DOHH2 (cell line): Measurements from ENCODE around the gene DGKD.
"Not testable (repeated sequence)": the region's sequence is repeated elsewhere in the genome, so short reads cannot be mapped to it uniquely, and the experiment has no call there.

Source experiments
- H3F3A ChIP-seq: fragments of 200-600 bp; sonication (generic), shearing (Covaris generic); 2 replicates; pipeline ENCODE4 v1.6.0; 2016; ENCODE audit warnings: antibody characterized with exemption, mild to moderate bottlenecking; ENCODE audit not compliant: control insufficient read depth, insufficient read depth
- H3K27ac ChIP-seq: fragments of 200-600 bp; sonication (generic); 2 replicates; pipeline ENCODE4 v1.5.1; 2014; ENCODE audit warnings: low read depth, mild to moderate bottlenecking, low read length, moderate library complexity
- H3K27me3 ChIP-seq: fragments of 200-600 bp; sonication (generic); 2 replicates; pipeline ENCODE4 v1.6.1; 2014; ENCODE audit warnings: mild to moderate bottlenecking, low read length, mixed read lengths; ENCODE audit not compliant: control insufficient read depth
- H3K36me3 ChIP-seq: fragments of 200-600 bp; sonication (generic); 2 replicates; pipeline ENCODE4 v1.6.1; 2014; ENCODE audit warnings: mild to moderate bottlenecking, low read length, moderate library complexity, mixed read lengths; ENCODE audit not compliant: control insufficient read depth
- H3K4me1 ChIP-seq: fragments of 200-600 bp; sonication (generic); 2 replicates; pipeline ENCODE4 v1.6.1; 2014; ENCODE audit warnings: mild to moderate bottlenecking, low read length, mixed read lengths; ENCODE audit not compliant: control insufficient read depth
- H3K4me2 ChIP-seq: fragments of 200-600 bp; sonication (generic); 2 replicates; pipeline ENCODE4 v1.6.0; 2014; ENCODE audit warnings: mild to moderate bottlenecking, low read length, moderate library complexity
- H3K4me3 ChIP-seq: fragments of 200-600 bp; sonication (generic); 2 replicates; pipeline ENCODE4 v1.5.1; 2014; ENCODE audit warnings: mild to moderate bottlenecking, low read length, mixed read lengths
- H3K79me2 ChIP-seq: fragments of 200-600 bp; sonication (generic); 2 replicates; pipeline ENCODE4 v1.6.1; 2014; ENCODE audit warnings: mild to moderate bottlenecking, low read length, mixed read lengths; ENCODE audit not compliant: control insufficient read depth
- H3K9me2 ChIP-seq: fragments of 200-600 bp; sonication (generic); replicated peaks from 2 replicates; pipeline ENCODE4 v1.6.1; 2014; ENCODE audit warnings: mild to moderate bottlenecking, low read length, mixed read lengths; ENCODE audit not compliant: control insufficient read depth
- H3K9me3 ChIP-seq: fragments of 200-600 bp; sonication (generic); 2 replicates; pipeline ENCODE4 v1.6.1; 2014; ENCODE audit warnings: antibody characterized with exemption, low read length, mixed read lengths; ENCODE audit not compliant: control insufficient read depth, insufficient read depth
- H4K20me1 ChIP-seq: fragments of 200-600 bp; sonication (generic); 2 replicates; pipeline ENCODE4 v1.6.0; 2014; ENCODE audit warnings: low read depth, mild to moderate bottlenecking, antibody characterized with exemption, low read length, moderate library complexity; ENCODE audit not compliant: control insufficient read depth, insufficient read depth
- CTCF ChIP-seq: fragments of 200-600 bp; sonication (generic); IDR thresholded peaks from one replicate; pipeline ENCODE4 v1.5.1; 2014; ENCODE audit warnings: antibody characterized with exemption, mild to moderate bottlenecking, low read depth, low read length; ENCODE audit not compliant: poor library complexity, severe bottlenecking
- EZH2phosphoT487 ChIP-seq: fragments of 200-600 bp; sonication (generic); IDR thresholded peaks from 2 replicates; pipeline ENCODE4 v1.6.1; 2017; ENCODE audit warnings: borderline replicate concordance, mild to moderate bottlenecking, antibody characterized with exemption, low read length, moderate library complexity, mixed read lengths

DGKD gene

GRCh38 chr2:233371641-233372040 is 17.3 kb downstream of the DGKD start:
- Histone ChIP-seq H3K36me3 (peaks cover 28% of the 10 kb centered on the region), H3K4me1 (peaks cover 88% of the 10 kb centered on the region), H3K9me3 (no peaks in the 10 kb centered on the region)

DNA sequence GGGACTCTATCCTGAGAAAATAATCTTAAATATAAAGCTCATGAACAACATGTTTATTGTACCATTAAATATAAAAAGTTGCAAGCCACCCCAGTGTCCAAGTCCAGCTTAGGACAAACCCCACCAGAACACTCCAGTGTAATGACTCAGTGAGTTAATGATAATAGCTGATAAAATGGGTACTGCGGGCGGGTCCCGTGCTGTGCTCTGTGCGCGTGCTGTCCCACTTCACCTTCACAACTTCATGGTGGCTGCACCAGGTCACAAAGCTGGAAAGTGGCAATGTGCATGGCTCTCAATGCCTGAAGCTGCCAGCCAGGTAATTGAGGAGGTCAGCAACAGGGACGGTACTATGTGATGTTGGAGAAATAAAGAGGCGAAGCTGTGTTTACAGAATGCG is 18.6 kb downstream of the DGKD start:
- peaks cover 3% of the 10 kb centered on the region; the same call in 1 of the 2 replicates for H4K20me1 ChIP-seq
- H3K27me3 ChIP-seq, result no peaks in the 10 kb centered on the region
- TF ChIP-seq EZH2phosphoT487 (no peak), CTCF (no peak)
- no peak overlapping the region for H3K27ac ChIP-seq
- H3K4me1 ChIP-seq, result peaks cover 82% of the 10 kb centered on the region
- peaks cover 80% of the 10 kb centered on the region for H3K79me2 ChIP-seq
- H3K36me3 ChIP-seq, result peaks cover 30% of the 10 kb centered on the region
- H3K4me2 ChIP-seq, result no peak overlapping the region
- H3F3A ChIP-seq, result 0 out of 2 replicates have a peak, but pooled peaks cover 3% of the 10 kb centered on the region
- no peak overlapping the region for H3K4me3 ChIP-seq
- H3K9me3 ChIP-seq, result no peaks in the 10 kb centered on the region
- no peaks in the 10 kb centered on the region for H3K9me2 ChIP-seq

More at GRCh38 chr2:233371641-233372040, 17.3 kb downstream of the DGKD start:
- TF ChIP-seq CTCF, result no peak
- no peak for TF ChIP-seq EZH2phosphoT487
- Histone ChIP-seq H3K9me2 (no peaks in the 10 kb centered on the region), H3K27me3 (no peaks in the 10 kb centered on the region), H3K4me3 (no peak overlapping the region), H4K20me1 (peaks cover 3% of the 10 kb centered on the region; the same call in 1 of the 2 replicates), H3K27ac (no peak overlapping the region), H3F3A (0 out of 2 replicates have a peak, but pooled peaks cover 3% of the 10 kb centered on the region), H3K4me2 (no peak overlapping the region), H3K79me2 (peaks cover 88% of the 10 kb centered on the region)

- Histone ChIP-seq H3K27ac (no peak overlapping the region), H3K4me3 (no peak overlapping the region), H3F3A (0 out of 2 replicates have a peak, but pooled peaks cover 3% of the 10 kb centered on the region), H3K9me3 (no peaks in the 10 kb centered on the region), H3K79me2 (peaks cover 75% of the 10 kb centered on the region), H3K4me1 (peaks cover 78% of the 10 kb centered on the region), H3K9me2 (no peaks in the 10 kb centered on the region), H4K20me1 (peaks cover 3% of the 10 kb centered on the region; the same call in 1 of the 2 replicates), H3K36me3 (peaks cover 30% of the 10 kb centered on the region), H3K4me2 (no peak overlapping the region), H3K27me3 (no peaks in the 10 kb centered on the region)
- TF ChIP-seq EZH2phosphoT487 (no peak), CTCF (no peak)
Observed at GRCh38 chr2:233373316-233373715, 19.0 kb downstream of the DGKD start.

DNA sequence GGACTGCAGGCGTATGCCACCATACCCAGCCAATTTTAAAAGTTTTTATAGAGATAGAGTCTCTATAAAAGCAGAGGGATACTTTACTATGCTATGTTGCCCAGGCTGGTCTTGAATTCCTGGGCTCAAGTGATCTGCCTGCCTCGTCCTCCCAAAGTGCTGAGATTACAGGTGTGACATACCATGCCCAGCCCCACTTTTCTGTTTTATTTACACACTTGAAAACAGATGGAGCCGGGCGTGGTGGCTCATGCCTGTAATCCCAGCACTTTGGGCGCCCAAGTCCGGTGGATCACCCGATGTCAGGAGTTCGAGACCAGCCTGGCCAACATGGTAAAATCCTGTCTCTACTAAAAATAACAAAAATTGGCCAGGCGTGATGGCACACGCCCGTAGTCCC is 20.5 kb downstream of the DGKD start:
- H3K27me3 ChIP-seq, H3F3A ChIP-seq, H3K9me3 ChIP-seq, H3K9me2 ChIP-seq, H4K20me1 ChIP-seq: not testable (repeated sequence)
- peak overlapping the region; percentile 50 for H3K4me3 ChIP-seq
- H3K4me1 ChIP-seq, result peaks cover 78% of the 10 kb centered on the region
- peak overlapping the region; percentile 68 for H3K4me2 ChIP-seq
- H3K27ac ChIP-seq, result 0 out of 2 replicates have a peak overlapping the region, but pooled peaks have one; percentile 36
- peaks cover 30% of the 10 kb centered on the region for H3K36me3 ChIP-seq
- peaks cover 70% of the 10 kb centered on the region for H3K79me2 ChIP-seq
